SK-N-MC (cell line): ENCODE data around the gene VWA1.
"Not testable (repeated sequence)": the region's sequence is repeated elsewhere in the genome, so short reads cannot be mapped to it uniquely, and the experiment has no call there.

ENCODE experiments used
- EZH2 ChIP-seq: fragments of 200-600 bp; sonication (generic); IDR thresholded peaks from one replicate; pipeline ENCODE4 v1.6.1; 2017; ENCODE audit warnings: antibody characterized with exemption
- FOXP2 ChIP-seq: optimal IDR thresholded peaks from 2 replicates; pipeline ENCODE3; 2011; ENCODE audit warnings: mild to moderate bottlenecking, moderate library complexity; ENCODE audit not compliant: insufficient read depth; ENCODE audit errors: extremely low read length, control extremely low read depth
- POLR2AphosphoS5 ChIP-seq: IDR thresholded peaks from 2 replicates; pipeline ENCODE4 v1.6.1; 2012; ENCODE audit warnings: mild to moderate bottlenecking, low read depth, low read length, borderline replicate concordance

- not testable (repeated sequence) for TF ChIP-seq POLR2AphosphoS5, EZH2, FOXP2
These were observed 32.5 kb upstream of the VWA1 start for GRCh38 chr1:1402901-1403392.
